Nephron (organoid): ENCODE data around the gene DOCK10.

Experiments
- H3K27ac Mint-ChIP-seq, 3 experiments: 2 replicates each; pipeline ENCODE4 v1.8.0; 2020; ENCODE audit warnings: mixed read lengths in 3 of 3, mild to moderate bottlenecking in 2 of 3, moderate library complexity in 1 of 3
- H3K27me3 Mint-ChIP-seq: 2 replicates; pipeline ENCODE4 v1.8.0; 2021; ENCODE audit warnings: low read depth, mild to moderate bottlenecking, moderate library complexity, mixed read lengths
- H3K36me3 Mint-ChIP-seq: 2 replicates; pipeline ENCODE4 v1.8.0; 2020; ENCODE audit warnings: low read depth, mixed read lengths
- H3K4me1 Mint-ChIP-seq: 2 replicates; pipeline ENCODE4 v1.8.0; 2020; ENCODE audit warnings: mixed read lengths
- H3K4me3 Mint-ChIP-seq, 3 experiments: 2 replicates each; pipeline ENCODE4 v1.8.0; 2020; ENCODE audit warnings: mild to moderate bottlenecking in 3 of 3, mixed read lengths in 3 of 3, moderate library complexity in 2 of 3
- H3K9me3 Mint-ChIP-seq: 2 replicates; pipeline ENCODE4 v1.8.0; 2020; ENCODE audit warnings: mixed read lengths
- TF ChIP-seq, protein P1 (sequence below), 3 experiments: fragments of 200-600 bp; sonication (generic); IDR thresholded peaks; one replicate each; pipeline ENCODE4 v1.5.0; 2021; ENCODE audit warnings: antibody characterized with exemption in 3 of 3; ENCODE audit not compliant: unreplicated experiment in 3 of 3

The DOCK10 gene

DNA sequence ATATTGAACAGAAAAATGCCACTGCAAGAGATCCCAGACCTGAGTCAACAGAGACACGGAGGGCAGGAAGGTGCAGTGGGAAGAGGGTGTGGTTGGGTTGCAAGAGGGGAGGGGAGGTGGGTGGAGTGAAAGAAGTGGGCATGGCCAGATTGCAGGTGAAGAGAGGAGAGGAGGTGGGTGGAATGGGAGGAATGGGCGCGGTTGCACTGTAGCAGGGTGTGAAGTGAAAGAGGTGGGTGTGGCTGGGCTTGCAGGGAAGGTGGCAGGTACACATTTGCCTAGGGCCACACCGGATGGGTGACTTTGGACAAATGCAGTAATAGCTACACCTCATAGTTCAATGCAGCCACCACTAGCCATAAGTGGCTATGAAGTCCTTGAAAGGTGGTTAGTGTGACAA is 71.1 kb downstream of the DOCK10 start:
- H3K4me1 Mint-ChIP-seq: peaks cover 48% of the 10 kb centered on the region
- peaks cover 10% of the 10 kb centered on the region for H3K27me3 Mint-ChIP-seq
- TF ChIP-seq, protein P1, sequence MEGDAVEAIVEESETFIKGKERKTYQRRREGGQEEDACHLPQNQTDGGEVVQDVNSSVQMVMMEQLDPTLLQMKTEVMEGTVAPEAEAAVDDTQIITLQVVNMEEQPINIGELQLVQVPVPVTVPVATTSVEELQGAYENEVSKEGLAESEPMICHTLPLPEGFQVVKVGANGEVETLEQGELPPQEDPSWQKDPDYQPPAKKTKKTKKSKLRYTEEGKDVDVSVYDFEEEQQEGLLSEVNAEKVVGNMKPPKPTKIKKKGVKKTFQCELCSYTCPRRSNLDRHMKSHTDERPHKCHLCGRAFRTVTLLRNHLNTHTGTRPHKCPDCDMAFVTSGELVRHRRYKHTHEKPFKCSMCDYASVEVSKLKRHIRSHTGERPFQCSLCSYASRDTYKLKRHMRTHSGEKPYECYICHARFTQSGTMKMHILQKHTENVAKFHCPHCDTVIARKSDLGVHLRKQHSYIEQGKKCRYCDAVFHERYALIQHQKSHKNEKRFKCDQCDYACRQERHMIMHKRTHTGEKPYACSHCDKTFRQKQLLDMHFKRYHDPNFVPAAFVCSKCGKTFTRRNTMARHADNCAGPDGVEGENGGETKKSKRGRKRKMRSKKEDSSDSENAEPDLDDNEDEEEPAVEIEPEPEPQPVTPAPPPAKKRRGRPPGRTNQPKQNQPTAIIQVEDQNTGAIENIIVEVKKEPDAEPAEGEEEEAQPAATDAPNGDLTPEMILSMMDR (IDR thresholded peaks at IDR 0.05; ENCODE audit: unreplicated experiment in 3 of 3): no peak

DNA sequence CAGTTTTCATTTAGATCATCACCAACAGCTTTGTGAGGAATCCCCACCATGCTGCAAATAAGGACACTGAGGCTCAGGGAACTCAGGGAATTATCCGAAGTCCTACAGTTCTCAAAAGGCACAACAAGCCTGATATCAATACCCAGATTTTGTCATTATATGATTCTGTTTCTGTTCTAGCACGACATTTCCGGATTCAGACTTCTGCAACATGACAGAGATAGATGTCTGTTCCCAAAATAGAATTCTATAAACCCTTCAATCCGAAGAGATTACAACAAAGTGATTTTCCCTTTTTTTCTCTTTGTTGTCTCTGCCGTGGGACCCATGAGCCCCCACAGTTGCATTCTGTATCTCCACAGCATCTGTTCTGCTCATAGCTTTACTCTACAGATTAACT is 72.0 kb downstream of the DOCK10 start:
- TF ChIP-seq, protein P1 (IDR thresholded peaks at IDR 0.05; ENCODE audit: unreplicated experiment in 3 of 3): no peak
- Mint-ChIP-seq H3K27me3 (peaks cover 10% of the 10 kb centered on the region), H3K36me3 (no peaks in the 10 kb centered on the region), H3K27ac (no peak overlapping the region), H3K4me1 (peaks cover 43% of the 10 kb centered on the region), H3K9me3 (no peaks in the 10 kb centered on the region), H3K4me3 (no peak overlapping the region)

More for the DNA sequence above, 71.1 kb downstream of the DOCK10 start:
- Mint-ChIP-seq H3K9me3 (no peaks in the 10 kb centered on the region), H3K4me3 (no peak overlapping the region), H3K36me3 (no peaks in the 10 kb centered on the region), H3K27ac (no peak overlapping the region)

DNA sequence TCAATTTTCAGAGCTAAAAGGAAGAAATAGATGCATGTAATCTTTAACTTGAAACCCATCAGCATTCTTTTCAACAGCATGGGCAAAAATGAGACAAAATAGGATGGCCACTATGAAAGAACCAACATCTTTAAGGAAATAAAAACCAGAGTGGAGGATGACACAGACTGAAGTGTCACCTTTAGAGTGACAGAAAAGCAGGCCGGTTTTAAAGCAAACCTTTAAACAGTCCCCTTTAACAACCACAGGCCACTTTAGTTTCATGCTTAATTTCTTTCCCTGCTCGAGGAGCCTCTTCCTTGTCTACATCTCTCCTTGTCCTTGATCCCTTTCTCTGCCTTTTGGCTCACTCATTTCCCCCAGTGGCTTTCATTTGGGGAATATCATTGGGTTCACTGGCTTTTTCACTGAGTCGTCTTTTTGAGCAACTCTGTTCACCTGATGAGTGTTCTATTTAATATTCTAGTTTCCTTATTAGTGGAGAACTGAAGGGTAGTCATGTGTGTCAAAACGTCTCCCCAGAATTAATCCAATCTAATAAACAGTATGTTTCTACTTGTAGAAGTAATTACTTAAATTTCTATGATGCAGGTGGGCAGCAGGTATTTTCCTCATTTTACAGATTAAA is 72.5 kb downstream of the DOCK10 start:
- H3K27ac Mint-ChIP-seq: peak overlapping the region in 2 of 3 experiments; percentile 48 to 52
- no peak overlapping the region for H3K4me3 Mint-ChIP-seq
- TF ChIP-seq, protein P1 (IDR thresholded peaks at IDR 0.05; ENCODE audit: unreplicated experiment in 3 of 3): no peak
- H3K27me3 Mint-ChIP-seq: peaks cover 10% of the 10 kb centered on the region
- peaks cover 43% of the 10 kb centered on the region for H3K4me1 Mint-ChIP-seq
- no peaks in the 10 kb centered on the region for H3K36me3 Mint-ChIP-seq
- no peaks in the 10 kb centered on the region for H3K9me3 Mint-ChIP-seq

DNA sequence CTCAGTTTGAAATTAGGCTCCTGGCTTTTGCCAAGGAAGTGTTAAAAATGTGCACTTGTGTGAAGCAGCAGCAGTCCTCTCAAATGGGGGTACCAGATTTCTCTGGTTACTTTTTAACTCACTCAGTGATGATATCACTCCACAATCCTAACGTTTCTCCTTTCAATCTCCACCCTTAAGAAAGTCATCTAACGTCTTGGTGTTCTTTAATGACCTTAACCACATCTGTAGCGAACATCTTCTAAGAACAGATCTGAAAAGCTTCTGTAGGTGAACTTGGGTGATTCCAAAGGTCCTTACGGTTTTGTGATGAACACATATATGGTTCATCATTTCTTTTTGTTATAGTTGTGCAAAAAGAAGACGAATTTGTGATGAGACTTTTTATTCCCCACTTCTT is 73.2 kb downstream of the DOCK10 start:
- Mint-ChIP-seq H3K4me1 (peaks cover 41% of the 10 kb centered on the region), H3K27me3 (peaks cover 10% of the 10 kb centered on the region), H3K36me3 (no peaks in the 10 kb centered on the region), H3K9me3 (no peaks in the 10 kb centered on the region), H3K27ac (peak overlapping the region in 1 of 3 experiments; percentile 52), H3K4me3 (no peak overlapping the region)
- TF ChIP-seq, protein P1 (IDR thresholded peaks at IDR 0.05; ENCODE audit: unreplicated experiment in 3 of 3): no peak

DNA sequence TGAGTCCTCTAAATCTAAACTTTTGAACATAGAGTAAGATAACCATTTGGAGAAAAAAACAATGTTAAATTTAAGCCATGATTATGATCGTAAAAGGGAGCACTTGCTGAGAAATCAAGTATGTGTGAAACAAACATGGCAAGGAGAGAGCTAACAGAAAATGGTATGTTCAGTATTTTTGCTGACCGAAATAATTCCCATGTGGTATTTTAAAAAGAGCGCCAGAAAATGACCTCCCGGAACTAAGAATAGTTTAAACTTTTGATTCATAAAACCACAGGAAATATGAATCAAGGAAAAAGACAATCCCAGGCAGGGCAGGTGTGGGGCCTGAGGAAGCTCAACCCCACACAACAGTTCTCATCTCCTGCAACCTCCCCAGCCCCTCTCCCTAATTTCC is 74.2 kb downstream of the DOCK10 start:
- H3K27ac Mint-ChIP-seq: peak overlapping the region in 1 of 3 experiments; percentile 14
- H3K4me3 Mint-ChIP-seq: no peak overlapping the region
- H3K27me3 Mint-ChIP-seq: peaks cover 4% of the 10 kb centered on the region
- peaks cover 32% of the 10 kb centered on the region for H3K4me1 Mint-ChIP-seq
- no peaks in the 10 kb centered on the region for H3K9me3 Mint-ChIP-seq
- no peaks in the 10 kb centered on the region for H3K36me3 Mint-ChIP-seq
- TF ChIP-seq, protein P1 (IDR thresholded peaks at IDR 0.05; ENCODE audit: unreplicated experiment in 3 of 3): no peak

DNA sequence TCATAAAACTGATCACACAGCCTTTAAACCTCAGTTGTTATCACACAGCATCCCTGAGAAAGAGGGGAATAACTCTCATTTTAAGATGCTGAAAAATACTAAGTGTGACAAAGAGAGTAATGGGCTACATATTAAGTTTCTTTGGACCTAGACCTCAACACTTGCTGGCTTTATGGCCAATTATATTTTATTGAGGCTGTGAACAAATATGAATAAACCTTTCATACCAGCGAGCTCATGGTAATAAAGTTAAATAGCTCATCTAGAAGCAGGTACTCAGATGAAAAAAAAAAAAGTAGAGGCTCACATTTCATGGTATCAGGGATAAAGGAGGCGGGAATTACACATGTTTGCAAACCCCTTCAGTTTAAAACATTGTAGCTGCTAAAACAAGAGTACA is 75.7 kb downstream of the DOCK10 start:
- peaks cover 4% of the 10 kb centered on the region for H3K27me3 Mint-ChIP-seq
- H3K4me1 Mint-ChIP-seq: peaks cover 33% of the 10 kb centered on the region
- TF ChIP-seq, protein P1 (IDR thresholded peaks at IDR 0.05; ENCODE audit: unreplicated experiment in 3 of 3): no peak
- H3K27ac Mint-ChIP-seq: no peak overlapping the region
- no peaks in the 10 kb centered on the region for H3K9me3 Mint-ChIP-seq
- H3K4me3 Mint-ChIP-seq: no peak overlapping the region
- no peaks in the 10 kb centered on the region for H3K36me3 Mint-ChIP-seq
